Urinary bladder (tissue), 4 donors: ENCODE measurements around the gene BABAM2. TPM values are rescaled to one million over a fixed set of nuclear protein-coding genes. Genes with fewer than 3 reads are reported as not detected.

Experiments used
- DNase-seq: peaks from one replicate; pipeline ENCODE4 v3.0.0-alpha.2; 2015; ENCODE audit errors: extremely low spot score
- H3K27ac ChIP-seq: one replicate; pipeline ENCODE4 v1.5.1; 2013; ENCODE audit warnings: low read depth, mild to moderate bottlenecking, moderate library complexity
- H3K36me3 ChIP-seq: one replicate; pipeline ENCODE4 v1.6.1; 2013; ENCODE audit warnings: mild to moderate bottlenecking, moderate library complexity; ENCODE audit not compliant: insufficient read depth
- H3K4me1 ChIP-seq: one replicate; pipeline ENCODE4 v1.6.1; 2013; ENCODE audit warnings: mild to moderate bottlenecking, moderate library complexity; ENCODE audit not compliant: insufficient read depth
- H3K4me3 ChIP-seq: one replicate; pipeline ENCODE4 v1.5.1; 2013; ENCODE audit warnings: low read depth, low read length
- WGBS: extraction: QIAGEN DNeasy Blood & Tissue Kit; methylation state at CpG from one replicate; pipeline ENCODE4 v1.1.7; 2013; 5-methylcytosine and 5-hydroxymethylcytosine counted together
- polyA plus RNA-seq: library from polyadenylated mRNA; stranded (reverse); fragments of 200-250 nt; gene quantifications from one replicate; pipeline ENCODE4 v1.2.3, GENCODE V29; 2013
- total RNA-seq: library from RNA; depleted of rRNA; stranded (reverse); fragments of >200 nt; gene quantifications from one replicate; pipeline ENCODE4 v1.2.3, GENCODE V29; 2014
- donor health status: healthy with polysubstance abuse.
- donor health status: healthy.

Gene BABAM2
- total RNA-seq: 40.6 TPM
- polyA plus RNA-seq: 37.0 TPM

DNA sequence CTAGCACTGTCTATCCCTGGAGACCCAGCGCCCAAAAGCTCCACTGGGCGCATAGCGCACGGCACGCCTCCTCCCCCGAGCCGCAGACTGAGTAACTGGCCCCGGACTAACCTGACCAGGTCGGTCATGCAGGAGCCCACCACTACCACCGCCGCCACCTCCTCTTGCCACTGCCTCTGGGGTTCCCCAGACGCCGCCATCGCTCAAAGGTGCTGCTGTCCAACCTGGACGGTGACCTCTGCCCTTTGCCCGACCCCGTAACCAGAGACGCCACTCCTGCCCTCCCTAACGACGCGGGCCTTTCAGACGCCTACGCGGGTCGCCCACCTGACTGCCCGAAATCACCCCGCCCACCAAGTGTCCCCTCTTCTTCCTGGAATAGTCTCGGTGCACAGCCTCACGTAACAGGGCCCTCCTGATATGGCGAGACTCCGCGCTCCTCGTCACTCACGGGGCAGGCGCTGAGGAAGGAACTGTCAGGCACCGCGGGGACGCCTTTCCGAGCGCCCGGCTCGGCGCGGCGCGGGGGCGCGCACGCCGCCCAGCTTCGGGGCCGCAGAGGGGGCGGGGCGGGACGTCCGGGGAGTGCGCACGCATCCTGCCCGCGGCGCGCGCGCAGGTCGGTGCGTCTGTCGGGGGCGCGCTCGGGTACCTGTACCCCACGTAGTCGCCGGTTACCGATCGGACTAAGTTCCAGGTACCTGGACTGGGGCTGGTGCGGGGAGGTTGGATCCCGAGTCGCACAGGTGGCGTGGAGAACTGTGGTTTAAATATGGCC lies at the start of gene BABAM2, which contains the start of gene RBKS:
Gene BABAM2 (plus strand): TSS at position 584 of the 778 bp plus-strand sequence. CDS start 3,828 bp downstream, outside the sequence.
Gene RBKS (minus strand): TSS at position 242 of the 778 bp plus-strand sequence. CDS start 42 bp downstream, at position 200.
- peak; percentile 42 for DNase-seq
- Histone ChIP-seq H3K27ac (peak within 1 kb of the TSS; percentile 92), H3K4me1 (no peaks in the 10 kb centered on the region), H3K36me3 (no peaks in the 10 kb centered on the region), H3K4me3 (peak within 1 kb of the TSS; percentile 56)
- WGBS: under 1% methylated on average over 79 of the region's 79 CpGs

DNA sequence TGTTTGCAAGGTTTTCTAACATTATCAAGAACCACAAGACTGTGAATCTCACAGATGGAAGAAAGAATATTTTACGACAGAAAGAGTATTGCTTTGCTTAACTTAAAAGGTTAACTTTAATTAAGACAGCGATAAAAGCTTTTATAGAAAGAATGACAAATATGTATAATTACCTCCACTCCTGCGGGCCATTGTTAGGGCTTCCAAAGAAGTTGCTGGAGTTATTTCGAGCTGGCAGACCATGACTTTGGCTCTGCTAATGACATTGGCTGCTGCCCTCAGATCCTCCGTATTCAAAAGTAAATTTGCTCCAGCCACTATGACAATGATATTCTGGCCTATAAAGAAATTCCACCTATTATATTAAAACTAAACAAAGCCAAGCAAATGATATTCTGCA lies 47.6 kb upstream of the BABAM2 start:
- no peak overlapping the region for H3K27ac ChIP-seq
- H3K4me3 ChIP-seq: no peak overlapping the region
- no peaks in the 10 kb centered on the region for H3K36me3 ChIP-seq
- 86% methylated on average over 5 of the region's 5 CpGs for WGBS
- no peaks in the 10 kb centered on the region for H3K4me1 ChIP-seq
- no peak for DNase-seq

DNA sequence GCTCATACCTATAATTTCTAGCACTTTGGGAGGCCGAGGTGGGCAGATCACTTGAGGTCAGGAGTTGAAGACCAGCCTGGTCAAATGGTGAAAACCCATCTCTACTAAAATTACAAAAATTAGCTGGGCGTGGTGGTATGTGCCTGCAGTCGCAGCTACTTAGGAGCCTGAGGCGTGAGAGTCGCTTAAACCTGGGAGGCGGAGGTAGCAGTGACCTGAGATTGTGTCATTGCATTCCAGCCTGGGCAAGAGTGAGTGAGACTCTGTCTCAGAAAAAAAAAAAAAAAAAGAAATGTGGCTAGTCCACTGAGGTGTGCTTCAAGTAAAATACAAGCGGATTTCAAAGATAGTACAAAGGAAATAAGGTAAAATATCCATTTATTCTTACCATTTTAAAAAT lies 46.5 kb upstream of the BABAM2 start:
- 97% methylated on average over 7 of the region's 7 CpGs for WGBS
- H3K27ac ChIP-seq: no peak overlapping the region
- H3K4me1 ChIP-seq: no peaks in the 10 kb centered on the region
- H3K4me3 ChIP-seq: no peak overlapping the region
- DNase-seq: no peak
- H3K36me3 ChIP-seq: no peaks in the 10 kb centered on the region

DNA sequence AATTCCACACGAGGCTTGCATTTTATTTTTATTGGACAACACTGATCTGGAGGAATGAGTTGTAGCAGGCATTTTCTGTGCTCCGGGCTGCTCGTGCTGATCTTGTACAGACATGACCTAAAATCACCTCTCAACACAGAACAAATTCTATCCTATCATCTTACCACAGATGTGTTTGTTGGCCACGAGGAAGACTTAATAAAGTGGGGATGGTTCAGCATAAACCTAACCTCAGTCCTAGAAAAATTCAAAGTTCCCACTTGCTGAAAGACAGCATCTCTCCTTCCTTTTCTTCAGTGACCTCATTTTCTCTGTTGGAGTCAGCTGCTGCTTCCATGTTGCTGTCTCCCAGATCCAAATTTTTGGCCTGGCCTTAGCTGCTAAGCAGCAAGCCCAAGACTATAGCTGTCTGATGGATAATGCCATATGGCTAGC lies 45.7 kb upstream of the BABAM2 start:
- no peak overlapping the region for H3K27ac ChIP-seq
- DNase-seq: no peak
- H3K4me3 ChIP-seq: no peak overlapping the region
- 34% methylated on average over 4 of the region's 4 CpGs for WGBS
- H3K36me3 ChIP-seq: no peaks in the 10 kb centered on the region
- no peaks in the 10 kb centered on the region for H3K4me1 ChIP-seq

DNA sequence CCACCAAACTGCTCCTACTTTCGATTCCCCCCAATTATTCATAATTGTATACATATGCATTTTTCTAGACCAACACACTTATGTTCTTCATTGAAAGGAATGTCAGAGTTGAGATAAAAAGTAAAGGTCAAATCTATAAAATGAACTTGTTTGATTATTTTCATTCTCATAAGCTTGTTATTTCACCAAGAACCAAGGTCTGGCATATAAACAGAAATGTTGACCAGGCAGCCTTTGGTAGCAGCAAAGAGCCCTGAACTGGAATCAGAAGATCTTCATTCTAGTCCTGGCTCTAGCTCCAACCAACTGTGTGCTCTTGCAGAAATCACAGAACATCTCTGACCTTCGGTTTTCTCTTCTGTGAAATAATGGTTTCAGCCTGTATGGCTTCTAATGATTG lies 43.2 kb upstream of the BABAM2 start:
- 81% methylated on average over 2 of the region's 2 CpGs for WGBS
- Histone ChIP-seq H3K4me1 (no peaks in the 10 kb centered on the region), H3K4me3 (no peak overlapping the region), H3K27ac (no peak overlapping the region), H3K36me3 (no peaks in the 10 kb centered on the region)
- DNase-seq: no peak

DNA sequence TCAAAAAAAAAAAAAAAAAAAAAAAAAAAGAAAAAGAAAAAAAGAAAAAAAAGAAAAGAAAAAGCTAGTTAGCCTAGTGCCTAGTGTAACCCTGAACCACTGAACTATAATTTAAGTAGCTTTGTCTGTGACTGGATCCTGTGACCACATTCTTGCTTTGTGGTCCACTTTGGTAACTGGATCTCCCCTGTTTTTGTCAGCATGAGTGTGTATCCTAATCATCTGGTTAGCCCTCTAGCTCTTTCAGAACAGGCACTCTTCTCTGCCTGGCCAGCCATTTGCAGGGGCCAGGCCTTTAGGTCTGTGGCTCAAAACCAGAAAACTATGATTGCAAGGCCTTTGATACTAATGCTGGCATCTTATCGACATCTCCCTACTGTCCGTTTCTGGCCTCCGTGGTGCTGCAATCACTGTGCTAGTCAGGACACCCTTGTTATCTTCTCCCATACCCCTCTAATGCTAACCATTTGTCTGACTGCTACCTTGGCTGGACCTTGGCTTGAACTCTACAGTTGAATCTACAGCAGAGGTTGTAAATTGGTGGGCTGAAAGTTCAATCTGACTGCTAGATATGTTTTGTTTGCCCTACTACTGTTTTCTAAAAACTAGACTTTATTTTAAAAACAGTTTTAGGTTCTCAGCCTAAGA lies 40.8 kb upstream of the BABAM2 start:
- WGBS: 91% methylated on average over 3 of the region's 3 CpGs
- Histone ChIP-seq H3K27ac (no peak overlapping the region), H3K36me3 (no peaks in the 10 kb centered on the region), H3K4me3 (no peak overlapping the region), H3K4me1 (no peaks in the 10 kb centered on the region)
- no peak for DNase-seq

DNA sequence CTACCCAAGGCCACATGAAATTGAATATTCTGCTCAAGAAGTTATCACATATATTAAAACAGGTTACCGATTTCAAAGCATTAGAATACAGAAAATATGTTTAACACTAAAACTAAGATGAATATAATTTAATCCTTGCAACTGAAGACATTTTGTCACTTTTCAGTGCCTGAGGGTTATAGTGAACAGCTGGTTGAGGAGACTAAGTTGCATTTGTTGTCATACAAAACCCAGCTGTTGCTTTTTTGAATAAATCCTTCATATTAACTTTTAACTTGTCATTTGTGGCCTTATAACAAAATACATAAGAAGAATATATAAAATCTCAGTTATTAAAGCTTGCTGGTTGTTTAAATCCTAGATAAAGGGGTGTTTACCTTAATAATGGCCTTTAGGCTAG lies 37.8 kb upstream of the BABAM2 start:
- no peaks in the 10 kb centered on the region for H3K36me3 ChIP-seq
- no peak overlapping the region for H3K27ac ChIP-seq
- 75% methylated on average over 1 of the region's 1 CpG for WGBS
- H3K4me3 ChIP-seq: no peak overlapping the region
- no peak for DNase-seq
- H3K4me1 ChIP-seq: no peaks in the 10 kb centered on the region

DNA sequence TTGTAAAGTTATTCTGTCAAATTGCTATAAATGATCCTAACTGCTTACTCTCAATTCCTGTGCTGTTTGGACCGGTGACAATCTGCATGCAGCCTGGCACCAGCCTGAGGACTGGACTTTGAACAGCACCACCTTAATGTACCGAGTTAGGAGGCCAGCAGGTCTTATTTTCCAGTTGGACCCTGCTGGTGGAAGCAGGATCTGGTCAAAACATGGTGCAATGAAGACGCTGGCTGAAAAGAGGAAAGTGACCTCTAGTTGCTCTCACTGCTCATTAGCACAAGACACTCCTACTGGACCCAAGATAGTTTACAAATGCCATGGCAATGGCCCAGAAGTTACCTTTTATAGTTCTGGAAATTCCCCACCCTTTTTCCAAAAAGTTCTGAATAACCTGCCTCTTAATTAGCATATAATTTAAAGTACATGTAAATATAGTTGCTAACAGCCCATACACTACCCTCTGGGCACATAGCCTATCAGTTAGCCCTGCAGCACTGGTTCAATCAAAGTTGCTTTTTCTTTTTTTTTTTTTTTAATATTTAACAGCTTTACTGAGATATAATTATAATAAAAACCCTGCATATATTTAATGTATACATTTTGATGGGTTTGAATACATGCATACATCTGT lies 36.2 kb upstream of the BABAM2 start:
- Histone ChIP-seq H3K36me3 (no peaks in the 10 kb centered on the region), H3K27ac (no peak overlapping the region), H3K4me3 (no peak overlapping the region), H3K4me1 (no peaks in the 10 kb centered on the region)
- no peak for DNase-seq
- 85% methylated on average over 3 of the region's 3 CpGs for WGBS

DNA sequence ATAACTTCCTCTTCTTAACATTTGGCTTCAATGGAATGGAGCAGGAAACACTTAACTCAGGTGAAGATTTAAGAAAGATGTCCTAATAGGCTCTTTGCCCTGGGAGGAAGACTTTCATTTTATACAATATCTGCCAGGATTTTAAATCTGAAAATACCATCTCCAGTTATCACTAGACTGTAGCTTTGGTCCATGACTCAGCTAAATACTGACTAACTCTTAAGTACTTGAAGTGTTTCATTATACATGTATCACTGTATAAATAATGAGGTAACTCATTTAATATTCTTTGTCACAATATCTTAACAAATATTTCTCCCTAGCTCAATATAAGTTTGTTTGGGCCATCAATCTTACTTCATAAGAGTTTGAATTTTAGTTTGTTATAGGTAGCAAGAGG lies 35.1 kb upstream of the BABAM2 start:
- DNase-seq: no peak
- Histone ChIP-seq H3K27ac (no peak overlapping the region), H3K4me1 (no peaks in the 10 kb centered on the region), H3K36me3 (no peaks in the 10 kb centered on the region), H3K4me3 (no peak overlapping the region)

DNA sequence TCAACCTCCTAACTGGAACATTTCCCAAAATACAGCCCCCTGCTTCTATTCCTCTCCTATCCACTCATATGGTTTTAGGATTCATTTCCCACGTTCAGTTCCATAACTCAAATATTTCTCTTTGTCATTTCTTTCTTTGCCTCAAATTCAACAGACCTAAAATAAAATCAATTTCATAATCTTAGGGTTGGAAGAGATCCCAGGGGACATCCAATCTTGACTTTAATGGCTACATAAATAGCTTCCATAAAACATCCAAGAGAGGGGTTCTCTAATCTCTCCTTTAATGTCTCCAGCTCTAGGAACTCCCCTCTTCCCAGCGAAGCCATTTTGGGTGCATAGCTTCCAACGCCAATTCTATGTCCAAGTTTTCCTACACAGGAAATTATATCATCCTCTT lies 34.1 kb upstream of the BABAM2 start:
- Histone ChIP-seq H3K4me1 (no peaks in the 10 kb centered on the region), H3K36me3 (no peaks in the 10 kb centered on the region), H3K4me3 (no peak overlapping the region), H3K27ac (no peak overlapping the region)
- no peak for DNase-seq
- WGBS: 50% methylated on average over 3 of the region's 3 CpGs

DNA sequence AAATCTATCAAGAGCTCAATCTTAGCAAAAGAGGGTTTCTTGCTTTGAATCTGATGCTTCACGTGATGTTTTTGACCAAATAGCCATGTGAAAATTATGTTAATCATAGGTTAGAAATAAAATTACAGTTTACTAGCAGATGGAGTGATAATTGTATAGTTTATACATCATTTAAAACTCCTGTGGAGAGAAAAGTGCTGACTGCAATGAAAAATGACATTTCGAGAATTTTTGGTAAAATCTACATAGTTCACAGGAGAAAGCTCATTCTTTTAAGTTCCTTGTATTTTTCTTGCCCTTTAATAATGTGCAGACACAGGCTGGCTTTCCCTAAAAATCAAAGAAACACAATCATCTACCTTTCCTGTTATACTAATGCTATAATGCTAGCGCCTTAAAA lies 33.6 kb upstream of the BABAM2 start:
- H3K4me1 ChIP-seq: no peaks in the 10 kb centered on the region
- WGBS: 96% methylated on average over 3 of the region's 3 CpGs
- no peaks in the 10 kb centered on the region for H3K36me3 ChIP-seq
- H3K27ac ChIP-seq: no peak overlapping the region
- DNase-seq: no peak
- no peak overlapping the region for H3K4me3 ChIP-seq

DNA sequence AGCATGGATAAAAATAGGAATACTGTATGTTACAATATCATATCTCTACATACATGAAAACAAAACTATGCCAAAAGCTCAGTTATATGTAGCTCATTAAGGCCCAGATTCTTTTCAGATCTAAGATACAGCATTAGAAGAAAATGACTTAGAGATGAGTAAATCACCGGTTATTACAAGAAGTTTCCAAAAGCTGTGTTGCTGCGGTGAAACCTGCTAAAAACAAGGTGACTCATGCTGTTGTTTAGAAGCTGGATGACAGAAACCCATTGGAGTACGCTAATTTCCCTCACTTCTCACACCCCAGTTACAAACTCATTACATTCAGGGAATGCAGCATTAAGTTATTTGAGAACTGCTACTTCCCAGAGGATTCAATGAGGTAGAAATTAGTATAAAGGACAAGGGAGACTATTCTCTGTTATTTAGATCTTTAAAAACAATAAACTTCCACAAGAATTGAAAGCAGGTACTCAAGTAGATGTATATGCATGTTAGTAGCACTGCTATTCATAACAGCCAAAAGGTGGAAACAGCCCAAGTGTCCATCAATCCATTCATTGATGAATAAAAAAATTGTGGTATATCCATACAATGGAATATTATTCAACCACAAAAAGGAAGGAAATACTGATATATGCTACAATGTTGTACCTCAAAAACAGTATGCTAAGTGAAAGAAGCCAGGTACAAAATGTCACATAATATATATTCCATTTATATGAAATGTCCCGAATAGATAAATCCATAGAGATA lies 32.9 kb upstream of the BABAM2 start:
- 96% methylated on average over 4 of the region's 4 CpGs for WGBS
- Histone ChIP-seq H3K36me3 (no peaks in the 10 kb centered on the region), H3K27ac (no peak overlapping the region), H3K4me3 (no peak overlapping the region), H3K4me1 (peaks cover 1% of the 10 kb centered on the region)
- DNase-seq: no peak

DNA sequence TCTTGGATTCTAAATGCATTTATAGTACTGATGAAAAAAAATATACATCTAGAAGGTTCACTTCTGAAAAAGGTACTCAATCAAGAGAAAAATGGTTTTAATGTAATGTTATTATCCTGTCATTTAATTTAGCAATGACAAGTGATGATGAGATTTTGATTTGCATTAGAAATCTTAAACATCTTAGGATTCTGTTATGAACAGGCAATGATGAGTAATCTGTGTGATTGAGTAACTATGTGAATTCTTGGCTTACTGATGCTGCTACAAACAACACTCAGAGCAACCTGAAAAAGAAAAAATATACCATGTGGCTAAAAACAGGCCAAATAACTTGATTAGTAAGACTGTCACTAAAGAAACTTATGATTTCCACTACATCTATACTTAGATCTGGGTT lies 30.4 kb upstream of the BABAM2 start:
- H3K4me3 ChIP-seq: no peak overlapping the region
- DNase-seq: no peak

More for the DNA sequence above, 30.4 kb upstream of the BABAM2 start:
- H3K36me3 ChIP-seq: no peaks in the 10 kb centered on the region
- H3K27ac ChIP-seq: no peak overlapping the region
- H3K4me1 ChIP-seq: peaks cover 1% of the 10 kb centered on the region
